ENCODE data around the gene NCAM1.

NCAM1 gene

GRCh38 chr11:113090716-113091480, 129.7 kb downstream of the NCAM1 start:
- DNase-seq = no peak

DNA sequence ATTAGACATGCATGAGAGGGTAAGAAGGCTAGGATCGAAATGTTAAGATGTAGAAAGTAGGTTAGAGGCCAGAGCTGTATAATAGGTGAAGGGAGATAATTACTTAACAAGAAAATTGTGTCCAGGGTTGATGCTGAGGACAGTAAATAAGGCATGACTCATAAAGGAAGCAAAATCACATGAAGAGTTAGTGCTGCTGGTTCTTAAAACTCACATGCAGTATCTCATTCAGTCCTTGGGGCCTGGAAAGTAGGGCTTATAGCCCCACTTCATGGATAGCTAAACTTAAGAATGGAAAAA, 130.2 kb downstream of the NCAM1 start:
- DNase-seq = no peak

DNA sequence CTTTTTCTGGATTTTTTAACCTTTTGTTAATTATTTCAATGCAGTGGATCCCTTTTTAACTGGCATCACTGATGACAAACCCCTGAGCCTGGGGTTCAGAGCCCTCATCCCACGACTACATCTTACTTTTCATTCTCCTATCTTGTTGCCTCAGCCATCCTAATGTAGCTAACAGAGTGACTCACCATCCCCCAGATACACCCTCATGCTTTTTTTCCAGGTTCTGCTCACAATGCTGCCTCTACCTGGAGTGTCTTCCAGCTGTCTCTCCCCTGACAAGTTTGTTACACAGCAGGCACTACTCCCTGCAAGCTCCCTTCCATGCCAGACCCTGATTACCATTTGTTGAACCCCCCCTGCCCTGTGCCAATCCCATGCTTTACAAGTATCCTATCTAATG, 135.4 kb downstream of the NCAM1 start:
- no peak for DNase-seq

DNA sequence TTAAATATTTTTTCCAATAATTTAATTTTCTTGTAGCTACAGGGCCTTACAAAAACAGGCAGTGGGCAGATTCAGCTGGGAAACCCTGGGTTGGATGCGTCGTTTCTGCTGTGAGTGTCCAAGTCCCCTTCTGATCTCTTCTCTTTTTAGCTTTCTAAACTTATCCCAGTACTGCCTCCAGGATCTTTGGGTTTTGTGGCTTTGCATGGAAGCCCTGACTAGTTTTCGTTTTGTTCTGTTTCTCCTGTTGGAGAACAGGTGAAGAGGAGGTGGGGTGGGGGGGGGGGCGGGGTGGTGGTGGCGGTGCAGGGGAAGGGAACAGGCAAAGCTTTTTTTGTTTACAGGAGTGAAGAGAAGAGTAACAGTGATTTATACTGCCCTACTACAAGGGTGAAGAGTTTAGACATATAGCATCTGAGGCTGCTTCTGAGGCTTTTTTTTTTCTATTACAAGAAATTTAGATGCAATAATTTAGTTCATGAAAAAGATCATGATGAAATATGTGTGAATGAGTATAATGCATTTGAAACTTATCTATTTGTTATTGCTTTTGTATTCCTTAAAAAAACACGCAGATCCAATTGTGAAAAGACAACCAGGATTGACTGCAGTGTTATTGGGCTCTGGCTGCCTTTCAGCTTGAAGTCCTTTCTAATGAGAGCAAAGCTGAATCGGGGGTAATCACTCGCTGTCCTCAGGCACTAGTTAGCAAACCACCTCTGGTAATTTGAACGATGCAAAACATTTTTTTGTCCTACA, 142.9 kb downstream of the NCAM1 start:
- DNase-seq = no peak

- no peak for DNase-seq
Observed at GRCh38 chr11:113104691-113105251, 143.6 kb downstream of the NCAM1 start.

DNA sequence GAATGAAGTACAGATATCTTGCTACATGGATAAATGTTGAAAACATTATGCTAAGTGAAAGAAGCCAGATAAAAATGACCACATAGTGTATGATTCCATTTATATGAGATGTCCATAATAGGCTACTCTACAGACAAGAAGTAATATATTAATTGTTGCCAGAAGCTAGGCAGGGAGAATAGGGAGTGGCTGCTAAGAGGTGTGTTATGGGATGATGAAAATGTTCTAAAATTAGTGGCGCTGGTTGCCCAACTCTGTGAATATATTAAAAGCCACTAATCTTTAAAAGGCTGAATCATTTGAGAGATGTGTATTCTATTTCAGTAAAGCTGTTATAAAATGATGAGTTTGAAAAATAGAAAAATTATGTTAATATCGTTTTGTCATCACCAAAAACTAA, 144.4 kb downstream of the NCAM1 start:
- no peak for DNase-seq

DNA sequence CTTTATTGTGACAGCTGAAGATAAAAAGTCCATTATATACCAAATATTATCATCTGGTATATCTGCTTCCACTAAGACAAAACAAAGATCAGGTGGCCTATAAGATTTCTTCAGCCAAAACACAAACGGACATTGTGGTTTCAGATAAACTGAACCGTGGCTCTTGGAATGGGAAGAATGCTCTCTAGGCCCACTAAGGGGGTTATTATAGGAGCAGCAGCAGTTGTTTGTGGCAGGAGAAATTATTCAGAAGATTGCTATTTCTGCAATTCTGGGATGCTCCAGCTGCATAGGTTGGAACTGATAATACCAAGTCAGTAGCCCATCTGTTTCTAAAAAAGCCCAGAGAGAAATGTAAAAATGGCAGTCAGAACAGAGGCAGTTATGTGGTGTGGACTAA, 145.3 kb downstream of the NCAM1 start:
- DNase-seq = no peak

DNA sequence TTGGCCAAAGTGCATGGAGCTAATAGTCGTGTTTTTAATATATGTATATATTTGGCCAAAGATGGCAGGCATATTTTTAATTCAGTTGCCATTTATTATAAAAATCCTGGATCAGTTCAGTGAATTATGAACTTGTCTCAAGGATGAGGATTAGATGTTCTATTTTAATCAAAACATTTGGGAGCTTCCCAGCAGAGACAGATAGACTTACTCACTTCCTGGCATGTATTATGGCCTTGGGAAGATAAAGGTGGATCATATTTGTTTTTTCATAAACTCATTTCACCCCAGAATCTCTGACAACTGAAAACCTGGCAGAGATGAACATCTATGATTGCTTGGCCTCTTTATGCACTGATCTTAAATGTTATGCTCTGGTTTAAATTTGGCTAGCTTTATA, 148.8 kb downstream of the NCAM1 start:
- no peak for DNase-seq

- DNase-seq = no peak
Observed at GRCh38 chr11:113111156-113111555, 149.9 kb downstream of the NCAM1 start.

DNA sequence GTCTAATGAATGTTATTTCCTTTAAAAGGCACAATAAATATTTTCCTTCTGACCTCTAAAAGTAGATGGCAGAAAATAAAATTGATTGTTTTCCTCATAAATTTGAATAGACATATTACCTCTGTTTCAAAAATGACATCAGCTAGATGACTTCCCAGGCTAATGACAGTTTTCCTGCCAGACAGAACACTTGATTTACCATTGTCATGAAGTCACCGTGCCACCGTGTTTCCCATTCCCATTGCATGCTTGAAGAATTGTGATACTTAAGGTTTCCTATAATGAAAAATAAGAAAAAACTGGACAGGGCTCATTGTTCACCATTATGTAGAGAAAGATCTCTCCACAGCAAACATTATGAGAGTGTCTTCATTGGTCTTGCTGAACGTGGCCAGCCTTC, 151.1 kb downstream of the NCAM1 start:
- DNase-seq = no peak

DNA sequence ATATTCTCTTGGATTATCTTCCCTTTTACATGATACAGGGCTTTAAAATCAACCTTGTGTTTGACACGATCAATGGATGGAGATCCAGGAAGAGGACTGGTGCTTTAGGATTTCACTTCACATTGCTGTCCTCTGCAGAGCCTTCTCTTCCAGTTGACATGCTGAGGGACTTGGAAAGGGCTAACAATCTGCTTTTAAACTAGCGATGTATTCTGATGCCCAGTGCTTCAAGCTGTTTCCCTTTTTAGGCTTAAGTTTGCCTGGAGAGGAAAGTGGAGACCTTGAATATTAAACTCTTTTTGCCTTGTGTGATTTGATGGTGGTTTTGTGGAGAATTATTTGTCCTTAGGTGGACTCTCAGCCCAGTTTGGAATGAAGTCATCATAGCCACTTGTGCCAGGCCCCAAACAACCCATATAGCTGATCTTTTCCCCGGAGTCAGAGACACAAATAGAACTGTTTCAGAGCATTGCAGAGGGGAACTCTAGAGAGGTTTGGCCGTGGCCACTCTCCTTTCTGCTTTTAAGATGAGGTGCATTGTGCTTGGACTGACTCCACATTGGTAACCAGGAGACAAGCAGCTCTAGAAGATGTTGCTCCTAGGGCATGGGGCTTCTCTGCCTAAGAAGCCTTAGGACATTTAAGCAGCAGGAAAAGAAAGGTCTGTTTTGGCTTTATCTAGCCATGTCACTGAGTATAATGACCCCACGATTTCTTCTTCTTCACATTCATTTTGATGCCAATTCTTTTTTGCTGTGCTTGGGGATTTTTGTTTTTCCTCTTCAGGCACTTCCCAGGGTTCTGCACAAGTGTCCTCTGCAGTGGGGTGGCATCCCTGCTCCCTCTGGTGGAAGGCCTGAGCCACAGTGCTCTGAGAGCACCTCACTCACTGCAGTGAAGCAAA, 152.8 kb downstream of the NCAM1 start:
- DNase-seq = no peak

DNA sequence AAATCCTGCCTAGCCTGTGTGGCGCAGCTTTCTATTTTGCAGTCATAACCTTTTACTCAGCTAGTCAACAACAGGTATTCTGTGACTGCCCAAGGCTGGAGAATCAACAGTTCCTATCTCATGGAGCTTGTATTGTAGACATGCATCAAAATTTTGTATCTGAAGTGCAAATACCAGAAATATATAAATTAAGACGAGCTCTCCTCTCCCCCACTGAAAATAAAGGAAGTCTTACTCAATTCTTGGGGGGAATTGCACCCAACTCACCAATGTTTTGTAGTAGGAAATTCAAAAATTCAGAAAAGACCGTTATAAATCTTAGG, 153.4 kb downstream of the NCAM1 start:
- DNase-seq = no peak

DNA sequence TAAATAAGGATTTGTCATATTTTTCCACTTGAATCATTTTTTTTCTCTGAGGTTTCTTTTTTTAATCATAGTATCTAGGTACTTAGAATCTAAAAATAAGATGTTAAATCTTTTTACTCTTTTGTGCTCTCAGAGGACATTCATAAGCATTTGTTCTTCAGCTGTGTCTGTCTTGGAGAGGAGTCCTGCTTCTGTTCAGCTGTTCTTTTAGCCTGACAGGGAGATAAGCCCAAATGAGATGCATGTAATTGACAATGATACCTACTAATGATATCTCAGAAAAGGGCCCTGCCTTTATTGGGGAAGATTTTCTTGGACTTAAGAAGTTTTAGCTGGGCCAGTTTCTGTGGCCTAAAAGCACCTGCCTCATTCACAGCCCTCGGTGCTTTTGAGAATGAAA, 156.9 kb downstream of the NCAM1 start:
- DNase-seq = no peak

DNA sequence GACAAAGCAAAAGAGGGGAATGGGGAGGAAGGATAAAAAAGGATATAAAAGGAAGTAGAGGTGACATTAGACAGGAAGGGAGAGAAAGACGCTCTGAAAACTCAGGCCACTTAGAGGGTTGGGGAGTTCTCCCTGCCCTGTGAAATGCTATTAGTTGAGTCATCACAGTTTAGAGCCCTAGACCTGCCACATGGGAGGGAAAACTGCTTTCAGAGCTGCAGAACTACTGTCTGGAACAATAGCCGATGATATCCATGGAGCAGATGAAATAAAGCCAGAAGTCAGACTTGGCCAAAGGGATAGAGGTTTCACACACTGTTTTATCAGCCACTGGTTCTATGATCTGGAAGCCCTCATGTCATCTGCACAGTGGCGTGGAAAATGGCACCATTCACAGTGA, 157.9 kb downstream of the NCAM1 start:
- DNase-seq = no peak

- no peak for DNase-seq
Observed at GRCh38 chr11:113119966-113120736, 158.9 kb downstream of the NCAM1 start.

DNA sequence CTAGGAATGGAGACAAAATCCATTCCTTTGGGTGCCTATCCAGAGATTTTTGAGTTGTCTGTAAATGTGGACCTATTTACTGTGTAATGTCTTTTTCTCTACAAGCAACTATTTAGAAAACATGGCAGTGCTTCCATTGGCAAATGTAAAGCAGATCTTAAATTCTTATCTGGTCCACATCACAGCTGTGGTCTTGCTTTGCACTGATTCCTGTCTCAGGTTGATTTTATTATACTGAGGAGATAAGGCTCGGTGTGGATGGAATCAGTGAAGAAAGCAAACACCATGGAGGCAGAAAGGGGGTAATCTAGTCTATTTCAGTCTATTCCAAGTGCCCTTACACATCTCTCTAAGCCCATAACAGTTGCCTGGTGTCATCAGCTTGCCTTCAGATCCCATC, 160.5 kb downstream of the NCAM1 start:
- no peak for DNase-seq

DNA sequence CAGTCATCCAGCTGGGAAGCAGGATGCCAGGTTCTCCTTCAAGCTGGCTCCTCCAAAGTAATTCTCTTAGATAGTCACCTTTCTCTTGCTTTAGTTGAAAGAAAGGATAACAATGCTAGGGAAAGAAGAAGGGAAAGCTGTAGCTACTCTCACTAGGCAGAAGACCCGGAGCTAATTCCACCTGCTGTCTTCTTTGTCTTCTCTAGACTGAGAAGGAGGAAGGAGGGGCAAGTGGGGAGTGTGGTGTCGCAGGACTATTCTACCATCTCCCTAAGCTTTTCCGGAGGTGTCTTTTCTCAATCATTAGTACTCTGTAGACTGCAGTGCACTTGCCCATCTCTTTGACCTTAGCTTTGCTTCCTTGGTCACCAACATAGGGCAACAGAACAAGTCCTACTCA, 162.8 kb downstream of the NCAM1 start:
- DNase-seq = no peak

DNA sequence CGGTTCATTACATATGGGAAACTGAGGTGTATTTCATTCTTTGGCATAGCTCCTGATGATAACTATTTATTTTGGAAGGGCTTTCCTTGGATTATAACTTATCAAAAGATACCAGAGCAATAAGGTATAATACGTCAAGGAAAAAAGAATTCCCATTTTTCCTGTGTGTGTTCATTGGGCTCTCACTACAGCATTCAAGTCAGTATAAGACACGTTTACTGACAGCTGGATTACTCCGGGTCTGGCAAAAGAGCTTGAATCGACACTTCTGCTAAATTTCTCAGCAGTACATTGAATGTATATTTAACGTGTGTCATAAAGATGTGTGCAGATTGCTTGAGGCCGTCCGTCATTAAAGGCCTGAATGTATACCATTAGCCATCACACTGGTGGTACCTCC, 163.4 kb downstream of the NCAM1 start:
- no peak for DNase-seq

- DNase-seq = no peak
Observed at GRCh38 chr11:113129261-113129992, 168.2 kb downstream of the NCAM1 start.

DNA sequence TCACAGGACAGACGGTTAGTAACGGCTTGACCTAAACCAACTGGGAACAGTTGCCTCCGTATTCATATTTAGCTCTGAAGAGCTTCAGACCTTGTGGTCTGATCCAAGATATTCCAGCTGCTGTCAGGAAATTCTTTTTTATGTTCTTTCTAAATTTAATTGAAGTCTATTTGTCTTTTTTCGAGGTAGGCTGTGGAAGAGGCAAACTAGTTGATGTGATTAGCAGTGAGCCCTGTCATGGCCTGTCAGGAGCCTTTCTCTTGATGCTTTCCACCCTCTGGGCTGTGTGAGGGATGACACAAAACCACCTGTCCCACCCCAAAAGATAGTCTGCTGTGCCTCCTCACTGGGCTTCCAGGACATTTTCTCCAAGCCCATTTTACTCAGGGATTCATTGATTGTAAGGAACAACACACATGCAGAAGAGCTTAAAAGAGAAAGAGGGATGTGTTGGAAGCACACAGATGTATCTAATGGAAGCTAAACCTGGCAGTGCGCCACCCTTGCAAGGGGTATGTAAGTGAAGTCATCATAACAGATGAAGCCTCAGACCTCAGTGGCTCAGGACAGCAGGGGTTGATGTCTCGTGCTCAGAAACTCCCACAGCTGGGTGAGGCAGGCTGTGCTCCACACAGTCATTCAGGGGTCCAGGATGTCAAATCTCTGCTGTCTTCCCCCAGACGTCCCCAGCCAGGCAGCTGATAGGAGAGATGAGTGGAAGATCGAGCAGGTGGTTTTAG, 170.0 kb downstream of the NCAM1 start:
- no peak for DNase-seq

- DNase-seq = no peak
Observed at GRCh38 chr11:113133071-113133470, 171.9 kb downstream of the NCAM1 start.

Data from stimulated activated CD4-positive, alpha-beta T cell treated with anti-CD3 and anti-CD28 coated beads, Interleukin-4, amount 100 ng/mL, for 4 hours (primary cell).